MM.1S (cell line): ENCODE data around the gene NUP210.

Experiments used
- CTCF ChIP-seq: fragments of 300-600 bp; sonication (generic); IDR thresholded peaks from 2 replicates; pipeline ENCODE4 v1.5.1; 2016; ENCODE audit warnings: antibody characterized with exemption, low read length, mixed read lengths
- EZH2 ChIP-seq: fragments of 300-600 bp; sonication (generic); optimal IDR thresholded peaks from 2 replicates; pipeline ENCODE3; 2017; ENCODE audit warnings: low read depth, mild to moderate bottlenecking, antibody characterized with exemption, low read length, mixed read lengths
- EZH2phosphoT487 ChIP-seq: fragments of 300-600 bp; sonication (generic); IDR thresholded peaks from 2 replicates; pipeline ENCODE4 v1.6.1; 2018; ENCODE audit warnings: antibody characterized with exemption, low read length

DNA sequence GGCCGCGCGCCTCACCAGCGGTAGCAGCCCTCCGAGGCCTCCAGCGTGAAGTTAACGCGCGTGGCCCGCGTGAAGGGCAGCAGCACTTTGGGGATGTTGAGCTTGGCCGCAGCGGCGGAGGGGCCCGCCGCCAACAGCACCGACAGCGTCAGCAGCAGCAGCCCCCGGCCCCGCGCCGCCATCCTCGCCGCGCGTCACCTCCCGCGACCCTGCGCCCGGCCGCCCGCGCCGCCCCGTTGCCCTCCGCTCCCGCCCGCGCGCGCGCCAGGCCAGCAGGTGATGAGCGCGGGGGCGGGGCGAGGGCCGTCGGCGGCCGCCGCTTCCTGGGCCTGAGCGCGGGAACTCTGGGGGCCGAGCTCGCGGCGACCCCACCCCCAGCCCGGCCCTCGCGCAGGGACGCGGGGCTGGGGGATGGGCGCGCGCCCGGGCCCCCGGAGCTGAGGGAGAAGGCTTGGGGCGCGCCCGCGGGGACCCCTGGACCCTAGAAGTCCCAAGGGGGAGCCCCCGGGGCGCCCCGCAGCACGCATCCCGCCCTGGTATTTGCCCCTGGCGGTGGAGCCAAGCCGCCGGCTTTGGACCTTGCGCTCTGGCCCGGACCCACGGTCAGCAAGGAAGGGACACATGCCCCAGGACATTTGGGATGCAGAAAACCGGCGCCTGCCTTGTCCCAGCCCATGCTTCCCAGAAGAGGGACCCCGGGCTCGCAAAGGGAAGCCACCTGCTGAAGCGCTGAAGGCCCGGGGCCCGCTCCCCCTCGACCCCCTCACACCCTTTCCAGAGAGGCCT is at the start of gene NUP210:
- no peak; the same call in 1 of the 2 replicates for TF ChIP-seq CTCF
- TF ChIP-seq EZH2 = no peak
- TF ChIP-seq EZH2phosphoT487 = no peak
